Fibroblast of skin of abdomen (primary cell): ENCODE measurements around the gene IGF2BP2.
A peak's percentile ranks its signal among the peaks of the same experiment; 100 is the strongest.
"Not testable (repeated sequence)": the region's sequence is repeated elsewhere in the genome, so short reads cannot be mapped to it uniquely, and the experiment has no call there.

Source experiments
- DNase-seq: peaks from one replicate; pipeline ENCODE4 v3.0.0-alpha.2; 2013

The IGF2BP2 gene

DNA sequence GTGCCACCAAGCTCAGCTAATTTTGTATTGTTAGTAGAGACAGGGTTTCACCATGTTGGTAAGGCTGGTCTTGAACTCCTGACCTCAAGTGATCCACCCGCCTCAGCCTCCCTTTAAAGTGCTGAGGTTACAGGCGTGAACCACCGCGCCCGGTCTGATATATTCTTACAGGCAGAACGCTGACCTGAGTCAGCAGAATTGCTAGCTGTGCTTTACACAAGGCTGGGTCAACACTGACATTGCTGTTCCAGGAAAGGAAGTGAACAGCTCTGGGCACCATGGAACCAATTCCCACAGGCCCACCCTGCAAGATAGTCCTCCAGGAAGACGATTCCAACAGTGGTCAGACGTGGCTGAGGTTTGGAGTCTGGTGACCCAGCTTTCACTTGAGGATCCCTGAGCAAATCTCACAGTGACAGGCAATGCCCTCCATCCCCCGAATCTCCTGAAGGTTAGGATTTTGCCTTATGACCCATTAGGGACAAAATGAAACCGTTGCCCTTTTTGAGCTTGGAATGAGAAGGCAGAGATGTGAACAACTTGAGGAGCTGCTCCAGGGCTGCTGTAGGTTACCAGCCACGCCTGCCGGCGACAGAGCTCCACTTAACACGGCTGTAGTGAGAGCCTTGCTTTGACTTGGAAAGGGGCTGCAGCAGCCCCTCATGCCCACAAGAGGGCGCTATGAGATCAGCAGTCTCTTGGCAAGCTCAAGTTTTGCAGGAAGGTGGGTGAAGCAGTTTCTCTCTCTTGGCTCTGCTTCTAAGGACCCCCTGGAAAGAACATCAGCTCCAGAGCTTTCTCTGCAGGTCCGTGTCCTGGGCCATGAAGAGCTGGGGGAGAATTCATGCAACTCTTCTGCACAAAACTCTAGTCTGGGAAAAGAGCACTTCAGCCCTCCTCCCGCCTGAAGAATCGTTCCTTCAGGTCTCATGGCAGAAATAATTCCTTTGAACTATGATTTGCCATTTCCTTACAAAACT is 164.6 kb downstream of the IGF2BP2 start:
- peak; percentile 81 for DNase-seq

DNA sequence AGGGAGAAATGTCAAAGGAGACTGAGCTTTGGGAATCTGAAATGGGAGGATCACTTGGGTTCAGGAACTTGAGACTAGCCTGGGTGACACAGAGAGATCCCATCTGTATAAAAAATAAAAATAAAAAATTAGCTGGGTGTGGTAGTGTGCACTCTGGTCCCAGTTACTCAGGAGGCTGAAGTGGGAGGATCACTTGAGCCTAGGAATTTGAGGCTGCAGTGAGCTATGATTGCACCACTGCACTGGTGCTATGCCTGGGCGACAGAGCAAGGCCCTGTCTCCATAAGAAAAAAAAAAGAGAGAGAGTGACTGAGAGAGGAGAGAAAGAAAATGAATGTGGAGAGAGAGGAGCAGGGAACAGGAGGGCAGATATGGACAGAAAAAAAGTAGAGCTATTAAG is 165.9 kb downstream of the IGF2BP2 start:
- no peak for DNase-seq

DNA sequence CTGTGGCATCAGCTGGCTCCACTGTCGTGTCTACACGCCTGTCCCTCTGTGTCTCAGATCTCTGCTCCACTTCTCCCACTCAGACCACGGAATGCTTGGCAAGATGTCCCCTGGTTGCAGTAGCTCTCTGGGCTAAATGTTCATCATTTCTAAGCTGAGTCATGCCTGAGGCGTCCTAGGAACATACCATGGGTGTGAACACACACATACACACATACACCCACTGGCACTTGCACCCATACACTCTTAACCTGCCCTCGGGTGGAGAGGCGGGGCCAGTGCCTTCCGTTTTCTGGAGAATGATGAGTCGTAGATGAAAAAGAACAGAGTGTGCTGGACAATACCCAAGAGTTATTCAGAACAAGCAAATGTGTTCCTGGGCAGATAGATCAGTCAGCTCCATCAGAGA is 166.3 kb downstream of the IGF2BP2 start:
- DNase-seq, result peak; percentile 99

DNA sequence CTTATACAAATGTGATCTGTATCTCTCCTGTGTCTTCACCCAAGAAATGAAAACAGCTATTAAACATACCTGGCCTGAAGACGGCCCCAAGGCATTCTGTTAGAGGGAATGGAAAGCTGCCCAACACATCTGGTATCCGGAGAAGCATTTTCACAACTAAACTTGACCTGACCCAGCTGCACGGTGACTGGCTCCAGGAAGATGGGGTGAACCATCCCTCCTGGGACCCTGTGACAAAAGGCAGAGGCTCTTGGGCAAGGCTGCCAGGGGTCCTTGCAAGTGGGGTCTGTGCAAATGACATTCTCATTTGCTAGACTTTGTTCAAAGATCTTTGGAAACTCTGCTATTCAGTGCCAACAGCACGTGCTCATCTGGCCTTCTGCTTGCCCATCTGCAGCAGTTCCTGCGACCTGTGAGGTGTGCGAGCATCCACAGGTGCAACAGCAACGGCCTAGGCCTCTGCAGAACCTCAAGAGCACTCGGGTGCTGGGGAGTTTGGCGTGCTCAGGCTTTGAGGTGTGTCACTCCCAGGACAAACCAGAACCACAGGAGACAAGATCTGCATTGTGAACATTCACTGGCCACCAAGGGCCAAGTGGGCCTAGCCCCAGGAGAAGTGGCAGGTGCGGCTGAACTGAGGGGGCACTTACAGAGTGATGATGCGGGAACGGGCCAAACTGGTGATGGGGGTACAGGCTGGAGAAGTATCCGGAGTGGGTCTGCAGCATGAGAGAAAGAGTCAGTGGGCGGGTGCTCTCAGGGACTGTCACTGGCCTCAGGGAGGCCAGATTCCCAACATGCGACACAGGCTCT is 166.9 kb downstream of the IGF2BP2 start:
- no peak for DNase-seq

DNA sequence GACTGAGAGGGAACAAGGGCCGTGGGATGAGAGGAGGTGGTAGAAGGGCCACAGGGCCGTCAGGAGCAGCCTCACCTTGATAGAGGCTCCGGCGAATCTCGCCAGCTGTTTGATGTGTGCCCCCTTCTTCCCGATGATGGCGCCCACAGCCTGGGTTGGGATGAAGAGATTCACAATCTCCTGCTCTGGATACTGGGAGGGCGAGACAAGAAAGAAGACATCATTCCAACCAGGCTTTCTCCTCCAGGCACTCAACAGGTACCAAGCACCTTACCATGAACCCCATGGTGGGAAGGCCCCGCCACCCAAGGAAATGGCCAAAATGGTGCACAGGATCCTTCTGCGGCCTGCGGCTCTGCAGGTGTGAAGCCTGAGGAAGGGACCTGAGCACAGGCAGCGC is 167.6 kb downstream of the IGF2BP2 start:
- no peak for DNase-seq

DNA sequence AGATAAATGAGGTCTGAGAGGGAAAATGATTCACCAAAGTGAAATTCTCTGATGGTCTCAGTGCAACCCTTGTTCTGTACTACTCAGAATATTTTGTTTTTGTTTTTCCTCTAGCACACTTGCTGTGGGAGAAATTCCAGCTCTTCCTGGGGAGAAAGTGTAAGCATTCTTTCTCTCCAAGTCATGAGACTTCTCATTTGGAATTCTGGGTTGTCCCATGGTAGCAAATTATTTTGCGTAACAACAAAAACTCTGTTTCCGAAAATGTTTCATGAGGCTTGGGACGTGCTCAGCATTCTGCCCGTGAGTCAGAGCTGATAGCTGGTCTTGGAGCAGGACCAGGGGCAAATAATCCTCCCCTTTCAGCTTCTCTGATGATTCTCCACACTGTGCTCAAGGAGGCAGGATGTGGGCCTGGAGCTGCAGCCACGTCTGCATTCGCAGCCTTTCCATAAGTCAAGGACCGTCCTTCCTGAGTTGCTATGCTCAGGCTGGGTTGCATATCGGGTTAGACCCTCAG is 168.5 kb downstream of the IGF2BP2 start:
- DNase-seq, result peak; percentile 99

DNA sequence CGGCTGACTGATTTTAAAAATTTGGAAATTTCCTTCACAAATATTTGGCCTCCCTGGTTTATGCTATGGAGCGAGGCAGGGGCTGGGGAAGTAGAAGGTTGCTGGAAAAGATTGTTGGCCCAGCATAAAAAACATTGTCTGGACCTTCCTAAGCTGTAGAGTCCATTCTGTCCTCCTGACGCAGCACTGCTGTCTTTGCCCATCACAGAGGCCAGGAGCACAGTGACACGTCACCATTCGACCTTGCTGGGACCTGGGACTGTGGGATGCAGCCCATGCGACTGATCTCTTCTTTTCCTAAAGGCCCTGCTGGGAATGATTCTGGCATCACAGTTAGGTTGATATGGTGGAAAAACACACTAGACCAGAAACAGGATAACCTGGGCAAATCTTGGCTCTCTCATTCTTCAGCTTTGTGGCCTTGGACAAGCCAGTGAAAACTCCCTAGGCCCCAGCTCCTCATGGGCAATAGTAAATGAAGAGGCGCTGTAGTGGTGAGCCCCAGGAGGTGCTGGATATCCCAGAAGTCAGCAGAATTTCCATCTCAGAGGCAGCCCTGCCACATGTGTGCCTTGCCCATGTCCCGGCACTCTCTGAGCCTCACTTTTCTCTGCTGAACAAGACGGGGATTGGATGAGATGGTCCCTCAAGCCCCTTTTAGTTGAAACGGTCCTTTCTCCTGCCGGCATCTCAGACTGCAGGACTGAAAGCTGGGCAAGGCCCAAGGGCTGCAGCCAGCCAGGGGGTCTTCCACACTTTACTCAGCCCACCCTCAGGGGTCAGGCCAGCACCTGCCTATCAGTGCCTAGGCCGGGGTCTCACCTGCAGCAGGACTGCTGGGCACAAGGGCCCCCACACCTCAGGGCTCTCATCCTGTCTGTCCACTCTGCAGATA is 169.2 kb downstream of the IGF2BP2 start:
- no peak for DNase-seq

DNA sequence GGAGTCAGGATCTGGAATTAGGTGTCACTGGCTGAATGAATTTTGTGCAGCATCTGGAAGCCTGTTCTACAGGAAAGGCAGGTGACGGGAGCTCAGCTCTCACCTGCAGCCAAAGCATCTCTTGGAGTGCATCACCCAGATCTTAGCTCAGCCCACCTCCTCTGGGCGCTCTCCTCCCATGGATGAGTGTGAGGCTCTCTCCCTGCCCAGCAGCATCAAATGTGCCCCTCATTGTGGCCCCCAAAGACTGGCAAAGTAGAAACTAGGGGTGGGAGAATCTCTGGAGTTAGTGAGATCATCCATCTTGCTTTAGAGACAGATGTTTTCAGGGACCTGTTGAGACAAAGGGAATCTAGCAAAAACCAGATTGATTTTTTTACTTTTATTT is 170.1 kb downstream of the IGF2BP2 start:
- no peak for DNase-seq

DNA sequence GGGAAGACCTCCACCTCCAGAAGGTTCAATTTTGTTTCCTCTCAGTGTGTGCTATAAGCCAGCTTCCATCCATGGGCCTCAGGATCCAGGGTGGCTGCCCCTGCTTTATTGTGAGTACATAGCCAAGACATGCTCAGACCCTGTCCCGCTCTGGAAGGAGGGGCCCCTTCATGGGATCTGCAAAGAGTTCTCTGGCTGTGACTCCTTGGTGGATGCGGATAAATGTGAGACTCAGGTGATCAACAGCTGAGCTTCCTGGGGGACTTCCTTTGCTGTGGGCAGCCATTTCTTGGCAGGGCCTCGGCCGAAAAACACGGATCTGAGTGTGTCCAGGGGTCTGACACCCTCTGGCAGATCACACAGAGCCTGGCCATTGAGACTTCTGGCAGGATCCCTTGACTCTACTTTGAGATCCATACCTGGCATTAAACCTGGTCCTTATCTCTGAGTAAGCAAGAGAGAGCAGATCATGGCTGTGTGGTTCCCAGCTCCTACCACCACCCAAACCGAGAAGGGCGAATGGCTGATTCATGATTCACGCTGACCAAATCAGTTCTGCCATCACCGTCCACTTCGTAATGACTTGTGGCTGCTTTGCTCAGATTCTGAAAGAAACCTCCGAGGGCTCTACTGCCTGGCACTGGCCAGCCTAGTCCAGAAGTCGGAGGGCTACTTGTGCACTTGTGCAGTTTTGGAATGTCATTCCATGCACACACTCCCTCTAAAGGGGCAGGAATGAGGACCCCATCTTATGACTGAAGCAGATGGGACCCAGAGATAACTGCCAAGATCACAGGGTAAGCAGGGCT is 170.7 kb downstream of the IGF2BP2 start:
- no peak for DNase-seq

DNA sequence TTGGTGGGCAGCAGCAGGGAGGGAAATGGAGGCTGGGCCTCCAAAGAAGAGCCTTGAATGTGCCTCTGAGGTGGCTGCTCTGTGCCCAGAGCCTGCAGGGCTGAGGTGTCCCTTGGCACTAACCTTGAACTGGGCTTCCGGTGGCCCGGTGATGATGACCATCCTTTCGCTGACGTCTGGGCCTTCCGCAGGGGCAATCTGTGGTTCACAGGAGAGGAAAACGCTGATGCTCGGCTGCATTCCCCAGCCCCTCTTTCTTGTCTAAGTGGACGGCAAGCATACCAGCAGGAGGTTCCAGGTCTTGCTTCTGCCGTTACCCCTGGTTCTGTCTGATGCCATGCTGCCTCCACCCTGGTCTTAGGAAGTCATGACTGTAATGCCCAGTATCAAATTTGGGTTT is 172.9 kb downstream of the IGF2BP2 start:
- DNase-seq, result no peak

DNA sequence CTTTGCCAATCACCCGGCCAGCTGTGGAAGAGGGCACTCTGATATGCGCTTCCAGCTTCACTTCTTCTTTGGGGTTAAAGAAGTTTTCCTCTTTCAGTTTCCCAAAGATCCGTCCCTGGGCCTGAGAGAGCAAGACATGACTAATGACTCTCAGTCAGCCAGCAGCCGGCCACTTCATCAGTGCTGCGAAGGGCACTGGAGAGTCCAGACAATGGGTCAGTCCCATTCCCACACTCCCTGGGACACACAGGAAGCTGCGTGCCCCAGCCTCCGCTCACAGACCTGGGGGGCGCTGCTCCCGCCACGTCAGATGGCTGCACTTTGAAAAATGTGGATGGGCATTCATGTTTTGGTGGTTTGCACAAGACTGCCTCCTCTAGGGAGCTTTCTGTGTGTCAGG is 175.4 kb downstream of the IGF2BP2 start:
- DNase-seq, result no peak

DNA sequence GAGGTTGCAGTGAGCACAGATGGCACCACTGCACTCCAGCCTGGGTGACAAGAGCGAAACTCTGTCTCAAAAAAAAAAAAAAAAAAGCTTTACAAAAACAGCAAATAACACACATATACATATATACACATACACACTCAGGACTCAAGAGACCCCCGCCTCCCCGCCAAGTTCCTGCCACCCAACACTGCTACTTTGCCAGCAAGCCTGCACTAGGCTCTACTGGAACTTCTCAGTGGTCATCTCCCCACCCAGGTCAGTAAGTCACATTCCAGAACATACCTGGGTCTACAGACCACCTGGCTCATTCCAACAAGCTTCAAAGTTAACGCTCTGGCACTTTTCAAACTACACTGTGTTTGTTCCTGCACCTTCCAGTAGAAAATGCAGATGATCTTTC is 176.4 kb downstream of the IGF2BP2 start:
- no peak for DNase-seq

DNA sequence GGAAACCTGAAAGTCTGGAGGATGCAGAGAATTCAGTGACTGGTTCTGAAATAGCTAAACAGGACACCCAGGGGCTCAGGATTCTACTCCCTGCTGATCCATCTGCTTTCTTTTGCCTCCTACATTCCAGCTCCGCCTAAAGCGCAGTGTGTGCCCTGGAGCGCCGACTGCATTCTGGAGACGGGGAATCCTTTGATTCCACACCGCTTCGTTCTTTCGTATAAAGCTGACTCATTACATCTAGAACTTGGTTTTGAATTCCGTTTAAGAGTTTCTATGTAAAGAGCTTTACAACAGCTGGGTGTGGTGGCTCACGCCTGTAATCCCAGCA is 177.0 kb downstream of the IGF2BP2 start:
- DNase-seq, result no peak

DNA sequence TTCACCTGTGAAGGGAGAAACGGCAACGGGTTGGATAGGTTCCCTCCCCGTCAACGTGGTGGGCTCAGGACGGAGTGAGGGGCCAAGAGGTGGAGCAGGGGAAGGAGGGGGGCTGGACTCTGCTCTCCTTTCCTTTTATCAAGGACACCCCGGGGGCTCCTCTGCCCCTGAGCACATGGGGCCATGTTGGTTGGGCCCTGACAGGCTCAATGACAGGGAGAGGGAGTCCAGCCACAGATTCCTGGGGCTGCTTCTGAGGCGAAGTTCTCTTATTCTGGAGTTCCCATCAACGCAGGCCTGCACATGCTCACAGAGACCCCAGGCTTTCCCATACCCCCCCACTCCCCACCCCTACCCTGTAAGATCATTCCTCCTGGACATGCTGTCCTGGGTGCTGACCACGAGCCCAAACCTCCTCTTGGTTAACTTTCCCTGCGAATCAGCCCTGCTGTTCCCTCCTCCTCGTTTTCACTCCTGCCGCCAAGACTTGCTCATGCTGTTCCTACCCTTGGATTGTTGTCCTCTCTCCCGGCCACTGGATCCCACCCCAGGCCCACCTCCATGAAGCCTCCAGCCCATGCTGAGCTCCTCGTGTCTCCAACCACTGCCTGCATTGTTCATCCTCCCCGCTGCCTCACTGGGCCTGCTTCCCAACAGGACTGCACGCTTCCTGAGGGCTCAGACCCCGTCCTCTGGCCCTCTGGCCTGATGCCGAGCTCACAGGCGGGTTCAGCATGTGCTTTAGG is 177.5 kb downstream of the IGF2BP2 start:
- DNase-seq, result no peak

DNA sequence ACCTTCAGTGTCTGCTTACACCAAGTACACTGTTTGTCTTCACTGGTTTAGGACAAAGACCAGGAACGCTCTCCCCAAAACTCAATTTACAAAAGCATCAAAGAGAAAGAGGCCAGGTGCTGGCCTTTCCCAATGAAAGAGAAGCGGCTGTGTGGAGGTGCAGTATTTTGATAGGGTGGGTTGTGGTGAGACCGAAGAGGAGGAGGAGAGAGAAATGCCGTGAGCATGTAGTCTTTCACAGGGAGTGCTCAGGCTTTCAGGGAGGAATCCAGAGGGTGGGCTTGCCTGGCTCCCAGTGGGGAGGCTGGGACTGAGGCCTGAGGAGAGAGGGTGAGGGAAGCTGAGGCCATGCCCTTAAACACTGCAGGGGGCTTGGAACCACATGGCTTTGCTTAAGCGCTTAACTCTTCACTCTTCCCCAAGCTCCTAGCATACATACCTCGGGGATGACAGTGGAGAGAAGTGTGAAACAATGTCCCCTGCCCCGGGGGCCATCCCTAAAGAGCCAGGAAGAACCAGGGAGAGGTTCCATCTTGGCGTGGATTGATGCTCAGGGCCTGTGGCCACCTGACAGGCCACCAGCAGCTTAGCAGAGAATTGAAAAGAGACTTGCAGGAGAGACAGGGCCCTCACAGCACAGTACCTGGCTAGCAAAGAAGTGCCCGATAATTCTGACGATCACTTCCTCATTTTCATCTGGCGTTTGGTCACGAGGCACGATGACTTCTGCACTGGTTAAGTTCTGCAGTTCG is 178.3 kb downstream of the IGF2BP2 start:
- DNase-seq, result no peak

DNA sequence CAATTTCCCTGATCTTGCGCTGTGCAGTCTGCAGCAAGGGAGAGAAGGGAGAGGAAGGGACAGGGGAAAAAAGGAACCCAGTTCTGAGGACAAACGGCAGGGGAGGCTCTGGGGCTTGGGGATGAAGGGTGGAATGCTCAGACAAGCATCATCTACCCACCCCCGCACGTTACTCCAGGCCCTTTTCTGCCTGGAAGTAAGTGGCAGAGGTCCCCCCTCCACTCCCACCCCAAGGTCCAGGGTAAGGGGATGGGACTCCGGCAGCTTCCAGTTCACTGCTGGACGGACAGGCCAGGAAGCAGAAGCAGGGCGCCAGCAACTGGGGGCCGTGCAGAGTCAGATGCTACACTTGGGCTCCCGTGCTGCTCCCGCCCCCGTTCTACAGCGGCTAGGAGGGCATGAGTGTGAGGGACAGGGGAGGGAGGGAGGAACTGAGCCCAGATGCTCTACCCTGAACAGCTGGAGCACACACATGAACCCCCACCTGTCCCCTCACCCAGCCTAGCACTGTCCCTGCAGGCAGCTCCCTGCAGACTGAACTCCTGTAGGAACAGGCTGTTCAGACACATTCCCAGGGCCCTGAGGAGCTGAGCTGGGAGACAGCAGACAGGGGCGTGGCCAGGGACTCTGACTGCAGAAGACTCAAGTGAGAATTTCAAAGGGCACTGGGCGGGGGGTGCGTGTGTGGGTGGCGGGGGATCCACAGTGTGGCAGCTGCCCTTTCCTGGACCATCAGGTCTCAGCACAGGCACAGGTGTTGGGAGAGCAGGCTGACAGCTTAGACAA is 179.1 kb downstream of the IGF2BP2 start:
- DNase-seq, result no peak

DNA sequence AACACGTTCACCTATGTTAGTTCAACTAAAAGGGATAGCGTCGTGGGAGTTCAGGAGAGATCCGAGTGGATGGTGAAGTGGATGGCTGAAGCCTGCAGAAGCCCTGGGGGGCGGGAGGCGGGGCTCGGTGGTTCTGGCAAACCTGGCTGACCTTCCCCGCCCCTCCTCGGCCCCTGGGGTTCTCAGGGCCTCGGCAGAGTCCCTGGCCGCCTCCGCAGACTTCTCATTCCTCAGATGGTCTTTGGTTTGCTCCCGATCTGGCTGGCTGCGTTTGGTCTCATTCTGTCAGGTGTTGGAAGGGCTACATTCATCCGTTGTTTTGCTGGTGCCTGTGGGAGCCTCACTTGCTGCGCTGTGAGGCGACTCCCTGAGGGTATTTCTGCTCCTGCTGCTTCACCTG is 179.7 kb downstream of the IGF2BP2 start:
- not testable (repeated sequence) for DNase-seq

DNA sequence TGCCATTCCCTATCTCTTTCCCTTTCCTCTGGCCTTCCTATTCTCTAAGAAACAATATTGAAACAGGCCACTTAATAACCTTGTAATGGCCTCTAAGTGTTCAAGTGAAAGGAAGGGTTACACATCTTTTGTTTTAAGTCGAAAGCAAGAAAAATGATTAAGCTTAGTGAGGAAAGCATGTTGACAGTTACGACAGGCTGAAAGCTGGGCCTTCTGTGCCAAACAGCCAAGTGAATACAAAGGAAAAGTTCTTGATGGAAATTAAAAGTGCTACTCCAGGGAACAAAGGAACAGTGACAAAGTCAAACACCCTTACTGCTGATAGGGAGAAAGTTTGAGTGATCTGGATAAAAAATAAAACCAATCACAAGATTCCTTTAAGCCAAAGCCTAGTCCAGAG is 184.5 kb downstream of the IGF2BP2 start:
- no peak for DNase-seq

DNA sequence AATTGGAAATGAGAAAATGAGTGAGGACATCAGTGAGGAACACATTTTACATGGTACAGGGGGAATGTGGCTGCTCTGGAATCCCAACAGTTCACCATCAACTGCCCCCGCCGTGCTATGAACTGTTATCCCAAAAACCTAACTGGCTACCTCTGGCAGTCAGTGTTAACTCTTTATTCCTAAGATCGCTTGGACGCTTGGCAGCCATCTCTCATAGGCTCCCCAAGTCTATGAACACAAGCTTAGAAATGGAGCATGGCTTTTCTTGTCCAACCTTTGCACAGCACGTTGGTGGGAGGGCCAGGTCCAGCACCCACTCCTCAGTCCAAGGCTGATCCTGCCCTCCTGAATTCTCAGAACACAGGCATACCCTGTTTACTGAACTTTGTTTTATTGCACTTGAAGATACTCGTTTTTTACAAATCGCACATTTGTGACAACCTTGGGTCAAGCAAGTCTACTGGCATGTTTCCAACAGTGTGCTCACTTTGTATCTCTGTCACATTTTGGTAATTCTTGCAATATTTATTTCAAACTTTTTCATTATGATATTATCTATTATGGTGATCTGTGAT is 185.1 kb downstream of the IGF2BP2 start:
- DNase-seq, result no peak
